GM19468 (cell line): ENCODE results near the gene KCNC4.

Experiments used
- ATAC-seq: cut with Tn5 transposase; IDR thresholded peaks from one replicate; pipeline ENCODE4 v1.9.1; 2021; ENCODE audit warnings: mild to moderate bottlenecking, moderate library complexity, moderate number of reproducible peaks; ENCODE audit not compliant: unreplicated experiment; ENCODE audit errors: extremely low read depth

Gene KCNC4

GRCh38 chr1:110248746-110249145, 38.6 kb downstream of the KCNC4 start:
- ATAC-seq = no peak

- ATAC-seq = no peak
Observed at GRCh38 chr1:110249256-110249655, 39.1 kb downstream of the KCNC4 start.

- no peak for ATAC-seq
Observed at GRCh38 chr1:110250008-110250407, 39.9 kb downstream of the KCNC4 start.

GRCh38 chr1:110250749-110251148, 40.6 kb downstream of the KCNC4 start:
- ATAC-seq = no peak

GRCh38 chr1:110253213-110253612, 43.1 kb downstream of the KCNC4 start:
- ATAC-seq = no peak

- no peak for ATAC-seq
Observed at GRCh38 chr1:110254604-110255391, 44.7 kb downstream of the KCNC4 start.

- no peak for ATAC-seq
Observed at GRCh38 chr1:110255392-110255787, 45.3 kb downstream of the KCNC4 start.

- no peak for ATAC-seq
Observed at GRCh38 chr1:110258734-110259133, 48.6 kb downstream of the KCNC4 start.

GRCh38 chr1:110259770-110260169, 49.7 kb downstream of the KCNC4 start:
- no peak for ATAC-seq
